ENCODE results near the gene SLC1A4. TPM values are rescaled to one million over a fixed set of nuclear protein-coding genes. Genes with fewer than 3 reads are reported as not detected.
"Not testable (repeated sequence)": the region's sequence is repeated elsewhere in the genome, so short reads cannot be mapped to it uniquely, and the experiment has no call there.

The SLC1A4 gene
- polyA plus RNA-seq, 12 donors: 8.9 to 17.2 (median 14.2) TPM; not detected in 1

DNA sequence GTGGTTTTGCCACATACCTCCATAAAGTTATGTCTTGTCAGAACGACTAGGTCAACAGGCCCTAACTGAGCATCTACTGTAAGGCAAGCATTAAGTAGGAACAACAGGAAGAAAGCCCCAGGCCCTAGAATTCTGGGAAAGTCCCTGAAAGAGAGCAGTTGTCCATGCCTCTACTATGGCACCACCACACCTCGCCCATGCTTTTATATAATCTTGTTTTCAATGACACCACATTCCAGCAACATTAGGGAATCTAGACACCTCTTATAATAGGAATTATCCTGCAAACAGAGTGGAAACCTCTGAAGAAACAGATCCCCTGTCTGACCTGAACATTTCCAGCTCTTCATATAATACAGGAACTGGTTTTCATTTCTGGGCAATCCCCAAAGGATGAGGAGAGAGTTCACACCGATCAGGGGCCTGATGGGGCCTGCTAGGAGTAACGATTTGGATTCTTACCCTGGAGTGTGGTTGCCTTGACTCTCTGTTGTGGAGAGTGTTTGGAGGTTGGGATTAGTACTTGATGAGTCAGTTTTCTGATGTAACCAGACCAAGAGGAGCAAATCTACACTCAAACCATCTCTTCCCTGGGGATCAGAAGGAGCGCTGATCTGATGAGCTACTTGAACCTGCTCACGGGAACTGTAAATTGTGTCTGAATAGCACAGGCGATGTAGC lies 35.1 kb downstream of the SLC1A4 start:
- no peak for DNase-seq

- no peak for DNase-seq
Observed at GRCh38 chr2:65025453-65026123, 36.4 kb downstream of the SLC1A4 start.

DNA sequence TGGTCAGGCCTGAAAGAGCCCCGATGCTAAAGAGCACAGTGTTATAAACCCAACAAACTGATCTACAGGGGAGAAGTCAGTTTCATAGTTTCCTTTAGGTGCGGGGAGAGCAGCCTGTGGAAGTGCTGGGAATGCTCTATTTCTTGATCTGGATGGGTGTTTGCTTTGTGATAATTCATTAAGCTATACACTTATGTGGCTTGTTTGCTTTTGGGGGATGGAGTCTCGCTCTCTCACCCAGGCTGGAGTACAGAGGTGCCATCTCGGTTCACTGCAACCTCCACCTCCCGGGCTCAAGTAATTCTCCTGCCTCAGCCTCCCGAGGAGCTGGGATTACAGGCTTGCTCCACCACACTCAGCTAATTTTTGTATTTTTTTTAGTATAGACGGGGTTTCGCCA lies 37.0 kb downstream of the SLC1A4 start:
- no peak for DNase-seq

DNA sequence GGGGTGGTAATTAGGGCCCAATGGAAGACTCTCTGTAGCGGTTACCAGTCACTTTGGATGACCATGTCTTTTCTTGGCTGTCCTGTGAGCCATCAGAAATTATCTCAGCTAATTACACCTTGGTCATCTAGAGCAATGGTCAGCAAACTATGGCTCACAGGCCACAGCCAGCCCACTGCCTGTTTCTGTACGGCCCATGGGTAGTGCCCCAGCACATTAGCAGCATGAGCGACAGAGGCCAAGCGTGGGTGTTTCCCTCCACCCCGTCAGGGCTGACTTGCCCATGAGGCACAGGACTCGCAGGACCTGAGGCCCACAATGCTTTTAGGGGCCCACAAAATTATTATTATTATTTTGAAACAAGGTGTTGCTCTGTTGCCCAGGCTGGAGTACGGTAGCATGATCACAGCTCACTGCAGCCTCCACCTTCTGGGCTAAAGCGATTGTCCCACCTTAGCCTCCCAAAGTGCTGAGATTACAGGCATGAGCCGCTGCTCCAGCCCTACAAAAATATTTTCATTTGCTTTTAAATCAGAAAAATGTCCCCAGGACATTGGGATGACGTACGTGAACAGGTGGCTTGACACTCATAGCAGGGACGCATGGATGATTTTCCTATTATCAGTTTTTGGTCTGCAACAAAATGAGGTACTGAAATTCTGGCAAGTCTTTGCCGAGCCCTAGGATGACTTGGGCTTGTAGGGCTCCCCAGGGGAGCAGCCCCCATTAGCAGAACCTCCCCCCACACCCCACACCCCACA lies 37.7 kb downstream of the SLC1A4 start:
- no peak for DNase-seq

DNA sequence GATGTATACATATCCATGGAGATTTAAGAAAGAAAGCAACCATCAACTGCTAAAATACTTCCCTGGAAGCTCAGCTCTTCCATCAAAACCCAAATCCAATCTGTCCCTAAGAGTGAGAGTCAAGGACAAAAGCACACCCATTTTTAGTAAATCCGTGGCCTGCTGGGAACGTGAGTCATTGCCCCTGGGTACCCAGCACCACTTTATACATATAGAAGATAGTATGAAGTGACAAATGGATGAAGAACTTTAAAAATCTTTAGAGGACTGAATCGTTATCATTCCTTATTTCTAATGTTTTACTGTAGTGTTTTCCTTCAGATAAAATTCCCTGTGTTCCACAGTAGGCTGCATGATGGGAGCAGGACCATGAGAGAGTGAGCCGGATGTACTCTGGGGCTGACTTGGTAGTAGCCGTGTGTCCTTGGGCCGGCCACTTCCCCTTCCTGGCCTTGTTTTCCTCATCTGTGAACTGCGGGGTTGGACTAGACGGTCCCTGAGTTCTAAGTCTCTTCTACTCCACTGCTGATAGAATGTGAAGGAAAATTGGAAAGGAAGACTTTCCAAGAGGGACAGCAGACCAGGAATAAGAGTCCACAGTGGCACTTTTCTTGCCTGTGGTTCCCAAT lies 38.5 kb downstream of the SLC1A4 start:
- no peak for DNase-seq

DNA sequence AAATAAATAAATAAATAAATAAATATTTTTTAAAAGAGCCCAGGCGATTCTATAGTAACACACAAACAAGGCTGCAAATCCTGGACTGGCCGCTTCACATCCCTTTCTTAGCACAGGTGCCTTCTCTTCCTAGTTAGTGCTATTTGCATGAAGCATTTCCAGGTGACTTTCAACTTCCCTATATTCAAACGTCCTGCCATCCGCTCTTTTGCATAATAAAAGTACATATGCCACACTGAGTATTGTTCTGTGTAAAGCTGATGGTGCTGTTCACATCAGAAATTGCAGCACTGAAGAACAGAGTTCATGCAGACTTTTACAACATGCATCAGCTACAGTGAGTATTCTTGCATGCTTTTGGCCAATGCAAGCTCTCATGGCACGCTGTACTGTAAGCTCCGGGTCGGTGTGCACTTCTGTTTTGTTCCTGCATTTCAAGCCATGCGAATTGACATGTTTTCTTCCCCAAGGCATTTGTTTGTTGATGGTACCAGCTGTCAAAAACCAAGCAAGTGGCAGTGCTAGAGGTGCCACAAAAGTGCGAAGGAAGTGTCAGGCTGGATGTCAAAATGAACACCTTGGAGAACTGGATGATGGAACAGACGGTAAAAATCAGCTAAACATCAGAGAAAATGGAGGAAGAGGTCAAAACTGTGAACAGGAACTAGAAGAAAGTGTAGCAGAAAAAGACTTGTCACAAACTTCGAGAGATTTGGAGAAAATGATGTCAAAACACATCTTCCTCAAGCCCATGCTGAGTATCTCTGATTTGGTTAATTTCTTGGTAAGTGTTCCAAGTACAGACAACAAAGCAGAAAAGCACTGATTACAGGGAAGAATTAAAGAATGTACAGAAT lies 41.5 kb downstream of the SLC1A4 start:
- DNase-seq: no peak

DNA sequence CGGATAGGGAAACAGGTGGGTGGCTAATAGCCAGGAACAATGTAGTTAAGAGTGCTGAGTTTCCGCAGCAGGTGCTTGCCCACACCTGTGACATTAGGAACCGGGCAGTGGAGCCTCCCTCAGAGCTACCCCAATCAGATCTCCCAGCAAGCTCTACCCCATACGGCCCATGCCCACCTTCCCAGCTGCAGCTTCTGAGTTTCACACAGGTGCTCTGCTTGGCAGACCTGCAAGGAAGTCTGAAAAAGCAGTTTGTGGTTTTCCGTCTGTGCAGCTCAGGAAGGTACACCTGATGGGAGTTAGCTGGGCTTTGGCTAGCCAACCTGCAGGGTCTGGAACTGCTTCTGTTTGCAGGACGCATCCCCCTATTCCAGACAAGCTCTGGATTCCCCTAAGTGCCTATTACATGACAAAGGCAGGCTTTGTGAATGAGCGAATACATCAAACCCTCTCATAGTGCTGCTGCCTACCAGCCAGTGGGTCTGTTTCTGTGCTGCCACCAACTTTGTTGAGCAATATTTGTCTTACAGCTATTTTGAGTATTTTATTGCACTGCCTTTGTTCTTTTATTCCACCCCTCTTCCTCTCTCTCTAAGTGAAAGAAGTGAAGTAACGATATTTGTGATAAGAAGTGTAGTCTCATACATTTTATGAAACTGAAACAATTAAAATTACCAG lies 42.3 kb downstream of the SLC1A4 start:
- DNase-seq: no peak

DNA sequence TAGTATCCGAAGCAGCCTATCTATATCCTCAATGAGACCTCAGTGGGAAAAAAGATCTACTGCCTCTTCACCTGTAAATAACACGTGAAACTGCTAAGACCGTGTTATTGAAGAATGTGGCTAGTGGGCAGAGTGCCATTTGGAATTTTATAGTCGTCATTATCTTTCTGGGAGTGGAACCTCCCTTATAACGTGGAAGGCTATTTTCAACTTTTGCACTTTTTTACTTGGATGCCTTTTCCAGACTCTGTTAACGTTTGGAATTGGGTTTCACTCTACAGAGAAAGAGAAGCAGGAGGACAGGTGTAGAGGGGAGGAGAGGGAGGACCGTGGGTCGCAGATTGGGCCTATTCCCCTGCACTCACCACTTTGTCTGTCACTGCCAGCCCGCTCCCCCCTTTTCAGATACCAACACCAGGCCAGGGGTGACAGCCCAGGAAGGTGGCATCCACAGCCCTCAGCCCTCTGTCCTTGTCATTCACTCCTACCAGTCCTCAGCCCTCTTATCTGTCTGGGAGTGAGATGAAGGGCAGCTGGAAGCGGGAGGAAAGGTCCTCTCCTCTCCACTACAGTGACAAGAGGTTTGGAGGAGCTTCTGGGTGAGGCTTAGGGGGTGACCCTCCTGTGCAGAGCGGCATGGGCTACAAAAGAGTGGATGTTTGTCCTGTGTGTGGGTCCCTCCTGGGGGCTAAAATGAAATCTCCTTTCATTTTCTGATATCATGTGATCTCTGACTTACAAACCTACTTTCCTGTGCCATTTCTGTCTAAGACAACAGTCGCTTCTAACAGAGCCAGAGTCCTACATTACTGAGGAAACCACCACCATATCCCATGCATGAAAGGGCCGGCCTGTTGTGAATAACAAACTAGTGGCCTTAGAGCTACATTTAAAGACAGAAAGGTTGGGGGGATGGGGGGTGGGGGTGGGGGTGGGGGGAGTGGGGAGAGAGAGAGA lies 43.1 kb downstream of the SLC1A4 start:
- no peak for DNase-seq

DNA sequence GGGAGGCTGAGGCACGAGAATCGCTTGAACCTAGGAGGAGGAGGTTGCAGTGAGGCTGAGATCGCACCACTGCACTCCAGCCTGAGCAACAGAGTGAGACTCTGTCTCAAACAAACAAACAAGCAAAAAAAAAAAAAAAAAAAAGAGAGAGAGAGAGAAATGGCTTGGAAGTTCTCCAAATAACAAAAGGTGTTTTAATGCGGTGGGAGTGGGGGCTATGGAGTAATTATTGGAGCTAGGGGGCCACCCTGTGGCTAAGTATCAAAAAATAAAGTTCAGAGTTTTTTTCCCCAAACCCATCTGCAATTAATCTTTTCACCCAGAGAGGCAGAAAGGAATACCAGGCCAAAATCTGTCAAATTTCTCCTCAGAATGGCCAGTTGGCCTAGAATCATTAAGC lies 44.0 kb downstream of the SLC1A4 start:
- DNase-seq: no peak

GRCh38 chr2:65033667-65034066 lies 44.5 kb downstream of the SLC1A4 start:
- not testable (repeated sequence) for DNase-seq

DNA sequence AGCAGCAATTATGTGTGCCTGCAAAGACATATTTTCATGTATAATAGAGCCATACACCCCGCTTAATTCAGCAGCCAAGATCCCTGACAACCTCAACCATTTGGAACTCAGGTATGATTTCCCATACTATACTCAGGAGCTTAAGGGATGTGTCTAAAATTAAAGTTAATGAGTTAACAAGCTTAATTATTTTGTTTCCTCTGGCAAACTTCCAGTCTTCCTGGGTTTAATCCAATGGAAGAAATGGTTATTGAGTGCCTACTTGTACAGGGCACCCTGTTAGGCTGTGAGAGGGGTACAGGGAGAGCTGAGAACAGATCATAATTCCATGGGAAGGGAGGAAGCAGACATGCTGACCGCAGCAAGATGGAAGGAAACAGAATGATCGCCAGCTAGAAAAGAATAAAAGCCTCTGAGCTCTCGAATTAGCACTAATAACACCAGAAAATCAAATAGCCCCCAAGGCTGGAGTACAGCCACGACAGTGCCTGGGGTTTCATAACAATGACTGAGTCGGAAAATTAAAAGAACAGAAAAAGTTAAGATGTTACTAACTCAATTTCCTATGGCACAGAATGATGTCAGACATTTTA lies 46.2 kb downstream of the SLC1A4 start:
- DNase-seq: no peak

DNA sequence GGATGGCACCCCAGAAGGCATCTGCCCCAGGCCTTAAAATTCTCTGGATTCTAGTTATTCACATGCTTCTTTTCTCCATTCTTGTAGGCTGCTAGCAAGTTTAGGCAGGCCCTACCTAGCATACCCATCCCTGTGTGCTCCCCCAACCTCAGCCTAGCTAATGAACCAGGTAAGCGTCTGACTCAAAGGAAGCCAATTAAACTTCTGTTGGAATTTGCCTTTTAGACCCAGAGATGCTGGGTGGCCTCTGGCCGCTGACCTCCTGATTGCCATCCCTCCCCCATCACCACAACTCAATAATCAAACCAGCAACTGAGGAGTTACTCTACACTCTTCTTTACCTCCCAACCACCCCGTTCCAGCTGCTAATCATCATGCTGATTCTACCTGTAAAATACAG lies 48.0 kb downstream of the SLC1A4 start:
- DNase-seq: no peak

DNA sequence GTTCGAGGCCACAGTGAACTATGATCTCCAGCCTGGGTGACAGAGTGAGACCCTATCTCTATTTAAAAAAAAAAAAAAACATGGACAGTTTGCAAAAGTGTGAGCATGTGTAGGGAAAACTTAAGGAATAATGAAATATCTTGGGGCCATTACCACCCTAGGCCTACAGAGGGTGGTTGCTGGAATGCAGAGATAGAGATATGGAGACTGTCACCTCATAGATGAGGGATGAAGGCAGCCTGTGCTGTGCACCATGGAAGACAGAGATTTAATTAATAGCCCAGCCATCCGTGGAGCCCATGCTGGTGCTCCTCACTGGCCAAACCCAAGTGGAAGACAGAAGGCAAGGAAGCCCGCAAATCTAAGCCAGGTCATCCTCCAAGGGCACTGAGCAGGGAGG lies 50.4 kb downstream of the SLC1A4 start:
- DNase-seq: no peak

GRCh38 chr2:65040400-65041261 lies 51.4 kb downstream of the SLC1A4 start:
- DNase-seq: peak; percentile 82

DNA sequence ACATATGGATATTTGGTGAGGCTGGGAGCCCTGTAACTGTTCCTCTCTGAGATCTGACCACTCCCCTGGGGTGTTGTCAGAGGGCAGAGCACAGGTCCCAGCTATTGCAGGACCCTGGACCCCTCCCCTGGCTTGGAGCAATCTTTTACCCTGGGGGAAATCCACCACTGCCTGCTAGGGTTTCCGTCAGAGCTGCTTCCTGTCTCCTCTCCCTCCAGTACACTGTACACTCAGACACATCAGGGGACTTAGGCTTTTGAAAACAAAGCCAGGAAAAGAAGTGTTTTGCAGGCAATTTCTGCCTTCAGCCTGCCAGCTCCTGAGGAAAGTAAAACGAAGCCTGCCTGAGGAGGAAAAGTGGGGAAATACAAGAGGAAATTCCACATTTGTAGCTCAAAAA lies 53.8 kb downstream of the SLC1A4 start:
- DNase-seq: no peak

- no peak for DNase-seq
Observed at GRCh38 chr2:65044097-65044735, 55.0 kb downstream of the SLC1A4 start.

GRCh38 chr2:65045651-65046050 lies 56.5 kb downstream of the SLC1A4 start:
- DNase-seq: no peak
